ENCODE measurements around the gene PGAP6. TPM values are rescaled to one million over a fixed set of nuclear protein-coding genes. Genes with fewer than 3 reads are reported as not detected.

PGAP6 gene
- total and polyA plus RNA-seq, 2 of the 13 experiments (the other 11 are each of a cell fraction or from before 2014, with no cell fraction given), result 52.7 to 136 TPM

- TF ChIP-seq, protein P1, sequence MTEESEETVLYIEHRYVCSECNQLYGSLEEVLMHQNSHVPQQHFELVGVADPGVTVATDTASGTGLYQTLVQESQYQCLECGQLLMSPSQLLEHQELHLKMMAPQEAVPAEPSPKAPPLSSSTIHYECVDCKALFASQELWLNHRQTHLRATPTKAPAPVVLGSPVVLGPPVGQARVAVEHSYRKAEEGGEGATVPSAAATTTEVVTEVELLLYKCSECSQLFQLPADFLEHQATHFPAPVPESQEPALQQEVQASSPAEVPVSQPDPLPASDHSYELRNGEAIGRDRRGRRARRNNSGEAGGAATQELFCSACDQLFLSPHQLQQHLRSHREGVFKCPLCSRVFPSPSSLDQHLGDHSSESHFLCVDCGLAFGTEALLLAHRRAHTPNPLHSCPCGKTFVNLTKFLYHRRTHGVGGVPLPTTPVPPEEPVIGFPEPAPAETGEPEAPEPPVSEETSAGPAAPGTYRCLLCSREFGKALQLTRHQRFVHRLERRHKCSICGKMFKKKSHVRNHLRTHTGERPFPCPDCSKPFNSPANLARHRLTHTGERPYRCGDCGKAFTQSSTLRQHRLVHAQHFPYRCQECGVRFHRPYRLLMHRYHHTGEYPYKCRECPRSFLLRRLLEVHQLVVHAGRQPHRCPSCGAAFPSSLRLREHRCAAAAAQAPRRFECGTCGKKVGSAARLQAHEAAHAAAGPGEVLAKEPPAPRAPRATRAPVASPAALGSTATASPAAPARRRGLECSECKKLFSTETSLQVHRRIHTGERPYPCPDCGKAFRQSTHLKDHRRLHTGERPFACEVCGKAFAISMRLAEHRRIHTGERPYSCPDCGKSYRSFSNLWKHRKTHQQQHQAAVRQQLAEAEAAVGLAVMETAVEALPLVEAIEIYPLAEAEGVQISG (CRISPR knock-in tag; IDR thresholded peaks at IDR 0.05), result peak; percentile 71
- TF ChIP-seq ZNF234 (CRISPR knock-in tag; conservative IDR thresholded peaks at IDR 0.05) (no peak), JDP2 (CRISPR knock-in tag; IDR thresholded peaks at IDR 0.05; ENCODE audit: borderline replicate concordance) (no peak), NR2F1 (CRISPR knock-in tag; IDR thresholded peaks at IDR 0.05) (no peak), MAX (IDR thresholded peaks at IDR 0.05) (peak; percentile 73), ZNF781 (CRISPR knock-in tag; IDR thresholded peaks at IDR 0.05; ENCODE audit: borderline replicate concordance, not compliant biosample characterization) (peak; percentile 48), PAX8 (CRISPR knock-in tag; IDR thresholded peaks at IDR 0.05; ENCODE audit: borderline replicate concordance) (no peak), HDAC6 (IDR thresholded peaks at IDR 0.05; ENCODE audit: low read depth, low read length) (no peak), RNF2 (conservative IDR thresholded peaks at IDR 0.05; ENCODE audit: low read depth) (no peak), ZNF367 (CRISPR knock-in tag; IDR thresholded peaks at IDR 0.05; ENCODE audit: borderline replicate concordance) (no peak), FOXA1 (IDR thresholded peaks at IDR 0.05) (no peak), FOXA1 (CRISPR knock-in tag; IDR thresholded peaks at IDR 0.05) (no peak), ZNF350 (CRISPR knock-in tag; IDR thresholded peaks at IDR 0.05; ENCODE audit: borderline replicate concordance, low read depth) (no peak; the same call in 1 of the 2 replicates), FOXA3 (CRISPR knock-in tag; IDR thresholded peaks at IDR 0.05) (no peak), SP1 (IDR thresholded peaks at IDR 0.05) (no peak), SP1 (CRISPR knock-in tag; IDR thresholded peaks at IDR 0.05) (peak; percentile 70), MED8 (CRISPR knock-in tag; IDR thresholded peaks at IDR 0.05; ENCODE audit: insufficient replicate concordance) (peak; percentile 67), NR1H2 (CRISPR knock-in tag; IDR thresholded peaks at IDR 0.05; ENCODE audit: borderline replicate concordance, low read depth) (no peak), ZBTB7B (CRISPR knock-in tag; IDR thresholded peaks at IDR 0.05) (0 out of 2 replicates have a peak, but pooled peaks have one; percentile 26)
- TF ChIP-seq, protein P2, sequence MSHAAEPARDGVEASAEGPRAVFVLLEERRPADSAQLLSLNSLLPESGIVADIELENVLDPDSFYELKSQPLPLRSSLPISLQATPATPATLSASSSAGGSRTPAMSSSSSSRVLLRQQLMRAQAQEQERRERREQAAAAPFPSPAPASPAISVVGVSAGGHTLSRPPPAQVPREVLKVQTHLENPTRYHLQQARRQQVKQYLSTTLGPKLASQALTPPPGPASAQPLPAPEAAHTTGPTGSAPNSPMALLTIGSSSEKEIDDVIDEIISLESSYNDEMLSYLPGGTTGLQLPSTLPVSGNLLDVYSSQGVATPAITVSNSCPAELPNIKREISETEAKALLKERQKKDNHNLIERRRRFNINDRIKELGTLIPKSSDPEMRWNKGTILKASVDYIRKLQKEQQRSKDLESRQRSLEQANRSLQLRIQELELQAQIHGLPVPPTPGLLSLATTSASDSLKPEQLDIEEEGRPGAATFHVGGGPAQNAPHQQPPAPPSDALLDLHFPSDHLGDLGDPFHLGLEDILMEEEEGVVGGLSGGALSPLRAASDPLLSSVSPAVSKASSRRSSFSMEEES (CRISPR knock-in tag; IDR thresholded peaks at IDR 0.05), result no peak
- TF ChIP-seq, protein P3, sequence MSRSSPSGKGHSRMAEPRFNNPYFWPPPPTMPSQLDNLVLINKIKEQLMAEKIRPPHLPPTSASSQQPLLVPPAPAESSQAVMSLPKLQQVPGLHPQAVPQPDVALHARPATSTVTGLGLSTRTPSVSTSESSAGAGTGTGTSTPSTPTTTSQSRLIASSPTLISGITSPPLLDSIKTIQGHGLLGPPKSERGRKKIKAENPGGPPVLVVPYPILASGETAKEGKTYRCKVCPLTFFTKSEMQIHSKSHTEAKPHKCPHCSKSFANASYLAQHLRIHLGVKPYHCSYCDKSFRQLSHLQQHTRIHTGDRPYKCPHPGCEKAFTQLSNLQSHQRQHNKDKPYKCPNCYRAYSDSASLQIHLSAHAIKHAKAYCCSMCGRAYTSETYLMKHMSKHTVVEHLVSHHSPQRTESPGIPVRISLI (CRISPR knock-in tag; IDR thresholded peaks at IDR 0.05; ENCODE audit: borderline replicate concordance), result peak; percentile 52; the same call in 1 of the 2 replicates
- TF ChIP-seq, protein P4, sequence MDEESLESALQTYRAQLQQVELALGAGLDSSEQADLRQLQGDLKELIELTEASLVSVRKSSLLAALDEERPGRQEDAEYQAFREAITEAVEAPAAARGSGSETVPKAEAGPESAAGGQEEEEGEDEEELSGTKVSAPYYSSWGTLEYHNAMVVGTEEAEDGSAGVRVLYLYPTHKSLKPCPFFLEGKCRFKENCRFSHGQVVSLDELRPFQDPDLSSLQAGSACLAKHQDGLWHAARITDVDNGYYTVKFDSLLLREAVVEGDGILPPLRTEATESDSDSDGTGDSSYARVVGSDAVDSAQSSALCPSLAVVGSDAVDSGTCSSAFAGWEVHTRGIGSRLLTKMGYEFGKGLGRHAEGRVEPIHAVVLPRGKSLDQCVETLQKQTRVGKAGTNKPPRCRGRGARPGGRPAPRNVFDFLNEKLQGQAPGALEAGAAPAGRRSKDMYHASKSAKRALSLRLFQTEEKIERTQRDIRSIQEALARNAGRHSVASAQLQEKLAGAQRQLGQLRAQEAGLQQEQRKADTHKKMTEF (CRISPR knock-in tag; IDR thresholded peaks at IDR 0.05), result peak; percentile 71; the same call in 1 of the 2 replicates
Measured at GRCh38 chr16:401468-402348, 19.9 kb upstream of the PGAP6 start, which contains the start of gene DECR2 (continued).
